Measurements from ENCODE around the gene HIF1A.

The HIF1A gene

GRCh38 chr14:61648377-61648776 is 46.9 kb upstream of the HIF1A start:
- H3K79me2 ChIP-seq (ENCODE audit: control insufficient read depth, low read length) = no peaks in the 10 kb centered on the region
- H3K9me2 ChIP-seq (replicated peaks; ENCODE audit: control insufficient read depth, low read length) = no peaks in the 10 kb centered on the region
- no peak overlapping the region for H3K4me3 ChIP-seq (ENCODE audit: low read length)
- peaks cover 22% of the 10 kb centered on the region for H3F3A ChIP-seq (ENCODE audit: control insufficient read depth, insufficient read depth)
- no peaks in the 10 kb centered on the region for H4K20me1 ChIP-seq (ENCODE audit: control insufficient read depth, insufficient read depth, low read depth, low read length)
- no peaks in the 10 kb centered on the region for H3K36me3 ChIP-seq (ENCODE audit: control insufficient read depth, low read length)
- H3K9me3 ChIP-seq (ENCODE audit: control insufficient read depth, insufficient read depth, low read length) = no peaks in the 10 kb centered on the region
- TF ChIP-seq EZH2phosphoT487 (IDR thresholded peaks at IDR 0.05; ENCODE audit: borderline replicate concordance, low read length) (no peak), CTCF (IDR thresholded peaks at IDR 0.05; ENCODE audit: low read depth, low read length, poor library complexity, severe bottlenecking) (no peak)
- no peaks in the 10 kb centered on the region for H3K27me3 ChIP-seq (ENCODE audit: control insufficient read depth, low read length)
- no peak overlapping the region for H3K4me2 ChIP-seq (ENCODE audit: low read length)
- H3K4me1 ChIP-seq (ENCODE audit: control insufficient read depth, low read length) = peaks cover 42% of the 10 kb centered on the region
- no peak overlapping the region for H3K27ac ChIP-seq (ENCODE audit: low read depth, low read length)

- Histone ChIP-seq H3K27ac (ENCODE audit: low read depth, low read length) (no peak overlapping the region), H3F3A (ENCODE audit: control insufficient read depth, insufficient read depth) (peaks cover 13% of the 10 kb centered on the region), H3K4me1 (ENCODE audit: control insufficient read depth, low read length) (peaks cover 42% of the 10 kb centered on the region), H3K36me3 (ENCODE audit: control insufficient read depth, low read length) (no peaks in the 10 kb centered on the region), H3K9me2 (replicated peaks; ENCODE audit: control insufficient read depth, low read length) (no peaks in the 10 kb centered on the region), H3K4me2 (ENCODE audit: low read length) (no peak overlapping the region), H3K27me3 (ENCODE audit: control insufficient read depth, low read length) (no peaks in the 10 kb centered on the region), H3K4me3 (ENCODE audit: low read length) (no peak overlapping the region), H4K20me1 (ENCODE audit: control insufficient read depth, insufficient read depth, low read depth, low read length) (no peaks in the 10 kb centered on the region), H3K9me3 (ENCODE audit: control insufficient read depth, insufficient read depth, low read length) (no peaks in the 10 kb centered on the region), H3K79me2 (ENCODE audit: control insufficient read depth, low read length) (no peaks in the 10 kb centered on the region)
- no peak for TF ChIP-seq EZH2phosphoT487 (IDR thresholded peaks at IDR 0.05; ENCODE audit: borderline replicate concordance, low read length)
- no peak for TF ChIP-seq CTCF (IDR thresholded peaks at IDR 0.05; ENCODE audit: low read depth, low read length, poor library complexity, severe bottlenecking)
Observed at GRCh38 chr14:61649283-61649682, 46.0 kb upstream of the HIF1A start.

- H3K27ac ChIP-seq (ENCODE audit: low read depth, low read length) = no peak overlapping the region
- H4K20me1 ChIP-seq (ENCODE audit: control insufficient read depth, insufficient read depth, low read depth, low read length) = no peaks in the 10 kb centered on the region
- no peak overlapping the region for H3K4me2 ChIP-seq (ENCODE audit: low read length)
- peaks cover 31% of the 10 kb centered on the region for H3K4me1 ChIP-seq (ENCODE audit: control insufficient read depth, low read length)
- H3F3A ChIP-seq (ENCODE audit: control insufficient read depth, insufficient read depth) = peaks cover 5% of the 10 kb centered on the region
- no peaks in the 10 kb centered on the region for H3K36me3 ChIP-seq (ENCODE audit: control insufficient read depth, low read length)
- no peaks in the 10 kb centered on the region for H3K9me3 ChIP-seq (ENCODE audit: control insufficient read depth, insufficient read depth, low read length)
- H3K27me3 ChIP-seq (ENCODE audit: control insufficient read depth, low read length) = no peaks in the 10 kb centered on the region
- H3K79me2 ChIP-seq (ENCODE audit: control insufficient read depth, low read length) = no peaks in the 10 kb centered on the region
- TF ChIP-seq CTCF (IDR thresholded peaks at IDR 0.05; ENCODE audit: low read depth, low read length, poor library complexity, severe bottlenecking) (no peak), EZH2phosphoT487 (IDR thresholded peaks at IDR 0.05; ENCODE audit: borderline replicate concordance, low read length) (no peak)
- no peaks in the 10 kb centered on the region for H3K9me2 ChIP-seq (replicated peaks; ENCODE audit: control insufficient read depth, low read length)
- no peak overlapping the region for H3K4me3 ChIP-seq (ENCODE audit: low read length)
Observed at GRCh38 chr14:61651355-61651754, 44.0 kb upstream of the HIF1A start.
